Loucy (cell line): Measurements from ENCODE around the gene CTH.

ENCODE experiments used
- EZH2phosphoT487 ChIP-seq: fragments of 200-600 bp; IDR thresholded peaks from 2 replicates; pipeline ENCODE4 v1.6.1; 2018; ENCODE audit warnings: antibody characterized with exemption, mild to moderate bottlenecking, moderate library complexity, borderline replicate concordance
- TF ChIP-seq, protein P1 (sequence below): fragments of 200-600 bp; sonication (generic); conservative IDR thresholded peaks from 2 replicates; pipeline ENCODE4 v1.5.1; 2014; ENCODE audit warnings: mild to moderate bottlenecking, antibody characterized with exemption, low read length

DNA sequence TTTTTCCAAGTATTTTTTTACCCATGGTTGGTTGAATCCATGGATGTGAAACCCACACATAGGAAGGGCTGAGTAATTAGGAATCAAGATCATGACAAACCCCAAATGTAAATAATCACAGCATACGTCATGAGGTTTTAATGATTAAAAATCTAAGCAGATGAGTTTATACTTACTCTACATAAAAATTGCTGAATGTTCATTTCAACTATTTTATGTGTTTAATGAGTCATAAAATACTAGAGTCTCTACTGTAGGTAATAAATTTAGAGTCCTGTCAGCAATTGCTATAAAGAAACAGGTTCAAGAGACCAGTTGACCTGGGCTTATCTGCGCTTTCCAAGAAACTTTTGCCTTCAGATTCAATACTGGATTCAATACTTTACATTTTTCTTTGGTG, 18.2 kb downstream of the CTH start:
- TF ChIP-seq, protein P1, sequence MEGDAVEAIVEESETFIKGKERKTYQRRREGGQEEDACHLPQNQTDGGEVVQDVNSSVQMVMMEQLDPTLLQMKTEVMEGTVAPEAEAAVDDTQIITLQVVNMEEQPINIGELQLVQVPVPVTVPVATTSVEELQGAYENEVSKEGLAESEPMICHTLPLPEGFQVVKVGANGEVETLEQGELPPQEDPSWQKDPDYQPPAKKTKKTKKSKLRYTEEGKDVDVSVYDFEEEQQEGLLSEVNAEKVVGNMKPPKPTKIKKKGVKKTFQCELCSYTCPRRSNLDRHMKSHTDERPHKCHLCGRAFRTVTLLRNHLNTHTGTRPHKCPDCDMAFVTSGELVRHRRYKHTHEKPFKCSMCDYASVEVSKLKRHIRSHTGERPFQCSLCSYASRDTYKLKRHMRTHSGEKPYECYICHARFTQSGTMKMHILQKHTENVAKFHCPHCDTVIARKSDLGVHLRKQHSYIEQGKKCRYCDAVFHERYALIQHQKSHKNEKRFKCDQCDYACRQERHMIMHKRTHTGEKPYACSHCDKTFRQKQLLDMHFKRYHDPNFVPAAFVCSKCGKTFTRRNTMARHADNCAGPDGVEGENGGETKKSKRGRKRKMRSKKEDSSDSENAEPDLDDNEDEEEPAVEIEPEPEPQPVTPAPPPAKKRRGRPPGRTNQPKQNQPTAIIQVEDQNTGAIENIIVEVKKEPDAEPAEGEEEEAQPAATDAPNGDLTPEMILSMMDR, result no peak
- TF ChIP-seq EZH2phosphoT487, result no peak
